ENCODE measurements around the gene DNASE1L3. TPM values are rescaled to one million over a fixed set of nuclear protein-coding genes. Genes with fewer than 3 reads are reported as not detected.

Gene DNASE1L3
- total RNA-seq, 2 experiments from 2014 or later: not detected

DNA sequence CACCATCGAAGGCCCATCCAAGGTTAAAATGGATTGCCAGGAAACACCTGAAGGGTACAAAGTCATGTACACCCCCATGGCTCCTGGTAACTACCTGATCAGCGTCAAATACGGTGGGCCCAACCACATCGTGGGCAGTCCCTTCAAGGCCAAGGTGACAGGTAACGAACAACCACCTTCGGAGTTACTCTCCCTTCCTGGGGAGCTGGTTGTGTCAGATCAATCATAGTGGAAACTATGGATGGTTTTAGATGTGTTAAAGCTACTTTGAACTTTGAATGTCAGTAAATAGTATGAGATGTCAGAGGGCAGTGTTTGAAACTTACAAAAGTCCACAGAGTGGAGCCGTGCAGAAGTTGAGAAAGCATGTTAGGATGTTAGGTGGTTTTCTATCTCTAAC lies 42.3 kb downstream of the DNASE1L3 start:
- Mint-ChIP-seq H3K4me1 (peaks cover 7% of the 10 kb centered on the region), H3K27me3 (no peaks in the 10 kb centered on the region), H3K9me3 (no peaks in the 10 kb centered on the region), H3K27ac (no peak overlapping the region), H3K36me3 (no peaks in the 10 kb centered on the region), H3K4me3 (no peak overlapping the region)
- DNase-seq: no peak

- no peak overlapping the region for H3K27ac Mint-ChIP-seq
- H3K4me3 Mint-ChIP-seq: no peak overlapping the region
These were observed 43.1 kb downstream of the DNASE1L3 start for GRCh38 chr3:58167431-58168351.

DNA sequence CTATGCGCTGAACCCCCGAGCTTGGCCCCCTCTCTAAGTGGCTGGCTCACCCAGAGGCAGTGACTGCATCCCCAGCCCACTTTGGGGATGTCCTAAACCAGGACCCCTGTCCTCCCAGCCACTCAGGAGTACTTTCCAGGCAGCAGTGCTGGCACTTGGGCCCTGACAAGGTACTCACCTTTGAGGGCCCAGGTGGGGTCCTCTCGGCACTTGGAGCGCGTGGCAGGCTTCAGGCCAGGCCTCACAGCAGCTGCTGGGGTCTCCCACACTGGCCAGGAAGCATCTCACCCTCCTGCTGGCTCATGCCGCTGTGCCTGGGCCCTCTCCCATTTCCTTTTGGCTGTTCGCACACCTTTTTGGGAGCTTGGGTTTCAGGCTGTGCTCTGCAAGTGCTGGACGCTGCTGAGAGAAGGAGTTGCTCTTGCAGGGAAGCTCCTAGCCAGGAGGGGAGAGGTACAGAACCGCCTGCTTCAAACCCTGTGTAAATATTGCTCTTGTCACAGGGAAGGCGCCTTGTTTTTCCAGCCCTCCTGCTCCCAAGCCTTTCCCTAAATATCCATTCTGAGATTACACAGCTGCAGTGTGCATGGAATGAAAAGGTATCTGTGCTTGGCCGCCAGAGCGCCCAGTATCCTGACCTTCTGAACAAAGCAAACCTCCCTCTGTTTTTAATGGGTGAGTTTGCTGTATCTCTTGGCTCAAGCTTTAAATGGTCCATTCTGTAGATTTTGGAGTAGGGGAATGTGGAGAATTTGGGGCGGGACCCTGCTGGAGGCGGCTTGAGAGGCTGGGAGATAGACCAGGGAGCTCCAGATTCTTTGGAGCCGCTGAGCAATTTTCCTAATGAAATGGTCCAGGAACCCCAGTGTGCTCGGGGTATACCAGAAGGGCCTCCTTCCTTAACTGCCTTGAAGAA lies 45.6 kb downstream of the DNASE1L3 start:
- Mint-ChIP-seq H3K27ac (no peak overlapping the region), H3K9me3 (no peaks in the 10 kb centered on the region), H3K27me3 (no peaks in the 10 kb centered on the region), H3K4me1 (peaks cover 11% of the 10 kb centered on the region), H3K36me3 (peaks cover 14% of the 10 kb centered on the region), H3K4me3 (no peak overlapping the region)
- DNase-seq: no peak

More at GRCh38 chr3:58167431-58168351, 43.1 kb downstream of the DNASE1L3 start:
- Mint-ChIP-seq H3K27me3 (no peaks in the 10 kb centered on the region), H3K36me3 (no peaks in the 10 kb centered on the region), H3K4me1 (peaks cover 7% of the 10 kb centered on the region), H3K9me3 (no peaks in the 10 kb centered on the region)
- peak; percentile 68 for DNase-seq

DNA sequence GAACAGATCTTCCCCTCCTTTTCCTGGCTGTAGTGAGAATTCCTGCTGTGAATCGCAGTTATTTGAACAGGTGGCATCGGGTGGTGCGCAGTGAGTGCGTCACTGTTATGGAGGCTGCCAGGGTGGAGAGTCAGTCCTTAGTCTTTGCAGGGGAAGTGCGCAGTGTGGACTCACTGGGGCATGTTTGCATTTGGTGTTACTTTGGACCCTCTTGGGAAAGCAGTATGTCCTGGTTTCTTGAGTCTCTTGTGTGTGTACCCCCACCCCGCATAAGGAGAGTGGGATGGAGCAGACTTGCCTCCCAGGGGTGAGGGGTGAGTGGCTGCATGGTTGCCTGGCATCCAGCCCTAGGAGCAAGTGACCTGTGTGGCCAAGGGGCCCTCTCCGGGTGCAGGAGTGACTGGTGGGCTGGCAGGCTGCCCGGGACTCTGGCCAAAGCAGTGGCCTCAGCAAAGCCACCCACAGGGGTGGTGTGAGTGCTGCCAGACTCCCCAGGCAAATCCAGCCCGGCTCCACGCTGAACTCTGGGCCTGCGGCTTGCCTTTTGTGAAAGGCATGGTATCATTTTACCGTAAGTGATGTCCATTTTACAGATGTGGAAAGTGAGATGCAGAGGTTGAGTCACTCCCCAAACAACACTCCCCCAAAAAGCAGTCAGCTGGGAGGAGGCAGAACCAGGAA lies 46.4 kb downstream of the DNASE1L3 start:
- no peaks in the 10 kb centered on the region for H3K27me3 Mint-ChIP-seq
- H3K27ac Mint-ChIP-seq: no peak overlapping the region
- H3K36me3 Mint-ChIP-seq: peaks cover 14% of the 10 kb centered on the region
- DNase-seq: no peak
- H3K9me3 Mint-ChIP-seq: no peaks in the 10 kb centered on the region
- H3K4me1 Mint-ChIP-seq: peaks cover 11% of the 10 kb centered on the region
- no peak overlapping the region for H3K4me3 Mint-ChIP-seq

DNA sequence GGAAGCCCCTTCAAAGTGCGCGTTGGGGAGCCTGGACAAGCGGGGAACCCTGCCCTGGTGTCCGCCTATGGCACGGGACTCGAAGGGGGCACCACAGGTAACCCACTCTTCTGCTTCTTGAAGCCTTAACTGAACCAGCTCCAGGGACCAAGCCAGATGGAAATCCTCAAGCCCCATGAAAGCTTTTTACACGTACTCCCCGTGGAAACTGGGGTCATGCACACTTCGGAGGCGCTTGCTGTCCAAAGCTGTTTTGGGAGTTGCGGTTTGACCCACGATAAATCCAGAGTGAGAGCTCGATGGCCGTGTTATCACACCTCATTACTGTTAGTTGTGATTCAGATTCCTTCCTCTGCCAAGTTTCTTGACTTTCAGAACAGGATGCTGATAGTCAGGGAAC lies 47.5 kb downstream of the DNASE1L3 start:
- no peak for DNase-seq
- peaks cover 11% of the 10 kb centered on the region for H3K4me1 Mint-ChIP-seq
- no peaks in the 10 kb centered on the region for H3K9me3 Mint-ChIP-seq
- no peak overlapping the region for H3K4me3 Mint-ChIP-seq
- H3K27me3 Mint-ChIP-seq: no peaks in the 10 kb centered on the region
- peaks cover 14% of the 10 kb centered on the region for H3K36me3 Mint-ChIP-seq
- no peak overlapping the region for H3K27ac Mint-ChIP-seq

- DNase-seq: no peak
- Mint-ChIP-seq H3K27ac (peak overlapping the region; percentile 44), H3K27me3 (no peaks in the 10 kb centered on the region), H3K4me1 (peaks cover 11% of the 10 kb centered on the region), H3K4me3 (no peak overlapping the region), H3K9me3 (no peaks in the 10 kb centered on the region), H3K36me3 (peaks cover 14% of the 10 kb centered on the region)
These were observed 49.1 kb downstream of the DNASE1L3 start for GRCh38 chr3:58161435-58162398.

GRCh38 chr3:58160399-58160798 lies 50.4 kb downstream of the DNASE1L3 start:
- peaks cover 14% of the 10 kb centered on the region for H3K36me3 Mint-ChIP-seq
- peaks cover 6% of the 10 kb centered on the region for H3K4me1 Mint-ChIP-seq
- H3K27ac Mint-ChIP-seq: peak overlapping the region; percentile 4
- H3K4me3 Mint-ChIP-seq: no peak overlapping the region
- DNase-seq: no peak
- no peaks in the 10 kb centered on the region for H3K27me3 Mint-ChIP-seq
- H3K9me3 Mint-ChIP-seq: no peaks in the 10 kb centered on the region

DNA sequence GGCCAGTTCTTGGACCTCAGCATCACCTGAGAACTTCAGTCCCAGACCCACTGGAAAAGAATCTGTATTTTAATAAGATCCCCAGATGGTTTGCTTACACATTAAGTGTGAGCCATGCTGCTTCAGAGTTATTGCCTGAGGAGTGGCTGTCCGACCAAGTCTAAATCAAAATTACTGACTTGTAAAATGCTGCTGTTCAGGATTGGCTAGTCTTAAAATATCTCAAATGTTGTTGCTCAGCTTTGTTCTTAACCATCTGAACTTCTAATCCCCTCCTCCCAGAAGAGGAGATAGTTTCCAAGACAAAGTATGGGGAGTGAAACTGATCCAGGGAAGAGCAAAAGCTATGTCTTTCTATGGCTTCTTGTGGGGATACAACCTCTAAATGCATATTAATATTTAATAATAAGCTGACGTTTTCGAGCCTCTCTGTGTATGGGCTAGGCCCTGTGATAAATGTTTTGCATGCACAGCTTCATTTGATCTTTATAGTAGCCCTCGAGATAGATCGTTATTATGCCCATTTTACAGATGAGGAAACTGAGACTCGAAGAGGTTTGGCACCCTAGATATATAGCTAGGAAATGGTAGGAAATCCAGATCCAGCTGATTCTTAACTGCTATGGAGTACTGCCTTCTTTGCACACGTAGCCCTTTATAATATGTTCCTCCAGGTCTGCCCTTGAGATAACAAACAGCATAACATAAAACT lies 52.2 kb downstream of the DNASE1L3 start:
- Mint-ChIP-seq H3K27ac (no peak overlapping the region), H3K4me1 (peaks cover 5% of the 10 kb centered on the region), H3K27me3 (no peaks in the 10 kb centered on the region), H3K4me3 (no peak overlapping the region), H3K9me3 (no peaks in the 10 kb centered on the region), H3K36me3 (peaks cover 15% of the 10 kb centered on the region)
- DNase-seq: no peak

- no peaks in the 10 kb centered on the region for H3K9me3 Mint-ChIP-seq
These were observed 53.1 kb downstream of the DNASE1L3 start for GRCh38 chr3:58157700-58158099.

GRCh38 chr3:58155838-58156237 lies 54.9 kb downstream of the DNASE1L3 start:
- Mint-ChIP-seq H3K4me1 (no peaks in the 10 kb centered on the region), H3K36me3 (peaks cover 6% of the 10 kb centered on the region), H3K27ac (no peak overlapping the region), H3K4me3 (no peak overlapping the region), H3K9me3 (no peaks in the 10 kb centered on the region), H3K27me3 (no peaks in the 10 kb centered on the region)
- DNase-seq: no peak

More at GRCh38 chr3:58157700-58158099, 53.1 kb downstream of the DNASE1L3 start:
- Mint-ChIP-seq H3K4me3 (no peak overlapping the region), H3K4me1 (peaks cover 5% of the 10 kb centered on the region), H3K27ac (no peak overlapping the region), H3K27me3 (no peaks in the 10 kb centered on the region), H3K36me3 (peaks cover 15% of the 10 kb centered on the region)
- no peak for DNase-seq

GRCh38 chr3:58154626-58155449 lies 55.9 kb downstream of the DNASE1L3 start:
- Mint-ChIP-seq H3K4me3 (no peak overlapping the region), H3K4me1 (no peaks in the 10 kb centered on the region), H3K27me3 (no peaks in the 10 kb centered on the region), H3K9me3 (no peaks in the 10 kb centered on the region), H3K36me3 (peaks cover 1% of the 10 kb centered on the region), H3K27ac (no peak overlapping the region)
- DNase-seq: no peak

GRCh38 chr3:58153371-58153770 lies 57.4 kb downstream of the DNASE1L3 start:
- DNase-seq: no peak
- no peak overlapping the region for H3K4me3 Mint-ChIP-seq
- H3K36me3 Mint-ChIP-seq: peaks cover 1% of the 10 kb centered on the region
- no peaks in the 10 kb centered on the region for H3K4me1 Mint-ChIP-seq
- H3K27ac Mint-ChIP-seq: no peak overlapping the region
- no peaks in the 10 kb centered on the region for H3K27me3 Mint-ChIP-seq
- no peaks in the 10 kb centered on the region for H3K9me3 Mint-ChIP-seq
